ENCODE results near the gene WRAP53. TPM values are rescaled to one million over a fixed set of nuclear protein-coding genes. Genes with fewer than 3 reads are reported as not detected.

WRAP53 gene
- total and polyA plus RNA-seq, 10 donors, result 8.5 to 21.8 (median 9.8) TPM

DNA sequence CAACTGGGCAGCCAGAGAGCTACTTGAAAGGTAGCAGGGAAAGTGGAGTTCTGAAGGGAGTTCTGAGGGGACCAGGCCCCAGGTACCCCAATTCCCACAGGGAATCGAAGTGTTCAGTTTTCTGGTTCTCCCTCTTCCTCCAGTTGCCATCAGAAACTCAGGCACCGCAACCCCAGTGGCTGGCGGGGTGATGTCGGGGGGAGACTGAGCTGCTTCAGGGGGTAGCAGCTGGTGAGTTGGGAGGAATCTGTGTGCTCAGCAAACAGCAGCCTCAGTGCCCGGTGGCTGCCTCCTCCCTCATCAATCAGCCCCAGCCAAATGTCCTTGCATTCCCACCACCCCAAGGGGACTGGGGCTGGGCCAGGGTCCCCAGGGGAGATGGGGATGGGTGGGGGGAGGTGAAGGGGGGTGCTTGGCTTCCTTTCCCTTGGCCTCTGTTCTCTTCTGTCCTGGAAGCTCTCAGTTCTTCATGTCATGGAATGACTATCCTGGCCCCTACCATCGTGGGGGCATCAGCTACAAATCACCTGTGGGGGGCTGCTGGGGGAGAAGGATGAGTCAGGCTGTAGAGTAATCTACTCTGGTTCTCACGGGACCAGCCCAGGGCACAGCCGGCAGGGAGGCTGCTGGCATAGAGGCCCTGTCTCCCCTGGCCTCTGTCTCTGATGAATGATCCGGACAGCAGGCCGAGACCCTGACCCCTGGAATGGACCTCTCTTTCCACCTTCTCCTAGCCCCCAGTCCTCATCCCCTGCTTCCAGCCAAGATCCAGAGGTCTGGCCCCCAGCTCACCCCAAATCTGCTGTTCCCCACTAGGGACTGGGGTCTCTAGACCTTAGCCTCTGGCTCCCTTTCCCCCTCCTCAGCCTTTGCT, 26.7 kb downstream of the WRAP53 start:
- intact Hi-C loops (cut with DNase I; ENCODE audit: low total_unique reads), result no loop called here
- WGBS, 5 donors, result 77 to 89% (median 80%) methylated on average over 10 of the region's 10 CpGs
- Histone ChIP-seq H3K4me3 (no peak overlapping the region), H3K27me3 (replicated peaks in 1 of 7) (peaks cover 5 to 93% (median 48%) of the 10 kb centered on the region in 7 donors), H3K27ac (no peak overlapping the region), H3K36me3 (no peaks in the 10 kb centered on the region), H3K9me3 (no peaks in the 10 kb centered on the region), H3K4me1 (peaks cover 9 to 31% (median 24%) of the 10 kb centered on the region in 6 donors)
- TF ChIP-seq, protein P1, sequence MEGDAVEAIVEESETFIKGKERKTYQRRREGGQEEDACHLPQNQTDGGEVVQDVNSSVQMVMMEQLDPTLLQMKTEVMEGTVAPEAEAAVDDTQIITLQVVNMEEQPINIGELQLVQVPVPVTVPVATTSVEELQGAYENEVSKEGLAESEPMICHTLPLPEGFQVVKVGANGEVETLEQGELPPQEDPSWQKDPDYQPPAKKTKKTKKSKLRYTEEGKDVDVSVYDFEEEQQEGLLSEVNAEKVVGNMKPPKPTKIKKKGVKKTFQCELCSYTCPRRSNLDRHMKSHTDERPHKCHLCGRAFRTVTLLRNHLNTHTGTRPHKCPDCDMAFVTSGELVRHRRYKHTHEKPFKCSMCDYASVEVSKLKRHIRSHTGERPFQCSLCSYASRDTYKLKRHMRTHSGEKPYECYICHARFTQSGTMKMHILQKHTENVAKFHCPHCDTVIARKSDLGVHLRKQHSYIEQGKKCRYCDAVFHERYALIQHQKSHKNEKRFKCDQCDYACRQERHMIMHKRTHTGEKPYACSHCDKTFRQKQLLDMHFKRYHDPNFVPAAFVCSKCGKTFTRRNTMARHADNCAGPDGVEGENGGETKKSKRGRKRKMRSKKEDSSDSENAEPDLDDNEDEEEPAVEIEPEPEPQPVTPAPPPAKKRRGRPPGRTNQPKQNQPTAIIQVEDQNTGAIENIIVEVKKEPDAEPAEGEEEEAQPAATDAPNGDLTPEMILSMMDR (IDR thresholded peaks at IDR 0.05 in 8 of 11, conservative IDR thresholded peaks at IDR 0.05 in 3 of 11), result no peak
- no peak for TF ChIP-seq POLR2A (IDR thresholded peaks at IDR 0.05)
- TF ChIP-seq POLR2AphosphoS5 (IDR thresholded peaks at IDR 0.05), result no peak
- DNase-seq, result no peak

DNA sequence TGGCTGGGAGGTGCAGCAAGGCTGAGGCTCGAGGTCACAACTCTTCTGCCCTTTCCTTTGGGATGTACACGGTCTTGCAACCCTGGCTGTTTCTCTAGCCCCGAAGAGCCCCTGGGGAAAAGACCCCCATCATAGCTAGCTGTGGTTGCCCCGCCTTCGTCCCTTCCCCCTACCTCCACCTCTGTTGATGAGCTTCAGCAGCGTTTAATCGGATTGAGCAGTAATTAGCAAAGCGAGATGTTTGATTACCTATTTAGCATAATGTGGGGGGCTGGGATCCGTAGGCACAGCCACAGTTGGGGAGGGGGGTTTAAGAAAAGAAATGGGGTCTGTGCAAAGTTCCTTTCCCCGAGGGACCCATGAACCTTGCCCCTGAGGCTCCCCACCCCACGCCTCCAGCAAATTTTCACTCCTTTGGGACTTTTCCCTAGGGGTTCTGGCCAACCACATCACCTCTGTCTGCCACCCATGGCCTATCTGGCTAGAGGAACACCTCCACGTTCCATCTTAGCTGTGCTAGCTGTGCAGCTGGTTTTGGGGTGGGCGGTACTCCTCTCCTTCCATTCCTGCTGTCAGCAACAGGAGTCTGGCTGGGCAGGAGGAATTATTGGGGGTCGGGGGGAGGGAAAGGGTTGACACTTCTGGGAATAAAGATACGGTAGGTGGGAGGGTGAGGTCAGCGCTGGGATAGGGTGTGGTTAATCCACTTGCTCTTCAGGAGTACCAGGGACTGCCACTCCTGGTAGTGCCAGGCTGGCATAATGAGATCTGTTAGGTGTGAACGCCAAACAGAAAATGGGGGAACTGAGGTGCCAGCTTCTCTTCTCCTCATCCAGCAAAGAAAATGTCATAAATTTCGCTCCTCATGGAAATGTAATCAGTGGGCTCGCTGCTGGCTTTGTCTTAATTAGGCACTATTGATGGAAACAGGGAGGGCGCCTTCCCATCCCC, 27.9 kb downstream of the WRAP53 start:
- H3K36me3 ChIP-seq, result no peaks in the 10 kb centered on the region
- no peak for TF ChIP-seq POLR2A (IDR thresholded peaks at IDR 0.05)
- no peak for TF ChIP-seq POLR2AphosphoS5 (IDR thresholded peaks at IDR 0.05)
- TF ChIP-seq, protein P1 (IDR thresholded peaks at IDR 0.05 in 8 of 11, conservative IDR thresholded peaks at IDR 0.05 in 3 of 11), result no peak
- H3K27ac ChIP-seq, result peak overlapping the region in 1 of 8 donors; percentile 21
- H3K27me3 ChIP-seq (replicated peaks in 1 of 7), result peaks cover 5 to 98% (median 48%) of the 10 kb centered on the region in 7 donors
- no peaks in the 10 kb centered on the region for H3K9me3 ChIP-seq
- intact Hi-C loops (cut with DNase I; ENCODE audit: low total_unique reads), result no loop called here
- H3K4me3 ChIP-seq, result peak overlapping the region in 5 of 8 donors; percentile 40 to 71 (median 45)
- DNase-seq, result no peak
- H3K4me1 ChIP-seq, result peaks cover 9 to 25% (median 21%) of the 10 kb centered on the region in 6 donors
- WGBS, 5 donors, result 40 to 53% (median 47%) methylated on average over 20 of the region's 20 CpGs

DNA sequence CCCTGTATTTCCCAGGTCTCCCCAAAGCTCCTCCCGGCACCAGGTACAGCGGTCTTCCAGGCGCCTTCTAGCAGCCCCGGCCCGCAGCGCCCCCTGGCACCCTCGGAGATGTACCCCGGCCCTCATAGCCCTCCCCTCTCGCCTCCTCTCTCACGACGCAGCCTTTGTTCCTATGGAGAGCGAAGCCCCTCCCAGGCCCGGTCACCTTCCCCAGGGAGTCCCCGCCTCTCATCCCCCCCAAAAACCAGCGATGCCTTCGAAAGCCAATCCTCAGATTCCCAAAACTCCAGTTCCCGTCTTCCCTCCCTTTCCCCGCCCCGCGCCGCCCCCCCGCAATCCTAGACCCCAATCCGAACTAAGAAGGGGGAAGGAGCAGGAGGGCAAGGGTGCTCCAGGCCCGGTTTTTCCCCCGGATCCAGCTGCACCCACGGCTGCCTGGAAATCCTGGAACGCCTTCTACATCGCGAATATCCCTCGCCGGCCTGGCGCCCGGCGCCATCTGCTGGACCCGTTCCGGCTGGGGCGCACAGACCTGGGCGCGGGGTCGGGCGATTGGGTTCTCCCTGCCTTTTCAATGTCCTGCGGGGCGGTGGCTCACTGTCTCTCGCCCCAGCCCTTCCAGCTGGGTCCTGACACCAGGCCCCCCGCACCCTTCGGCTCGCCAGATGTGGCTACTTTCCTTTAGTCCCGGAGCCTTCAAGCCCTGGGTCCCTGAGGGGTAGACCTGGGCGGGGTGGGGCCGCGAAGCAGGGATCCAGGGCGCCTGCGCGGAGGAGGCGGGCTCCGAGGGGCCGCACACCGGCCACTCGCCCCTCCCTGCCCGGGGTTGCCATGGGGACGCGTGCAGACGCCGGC, 28.9 kb downstream of the WRAP53 start, which contains the start of gene DNAH2:
Gene DNAH2 (plus strand): TSS at position 844 of the 855 bp plus-strand sequence. CDS start 1,991 bp downstream, outside the sequence.
- DNase-seq, result no peak
- peak within 1 kb of the TSS in 1 of 8 donors; percentile 21 for H3K27ac ChIP-seq
- intact Hi-C loops (cut with DNase I; ENCODE audit: low total_unique reads), result no loop called here
- H3K4me1 ChIP-seq, result peaks cover 9 to 25% (median 21%) of the 10 kb centered on the region in 6 donors
- peak within 1 kb of the TSS; percentile 16 to 71 (median 44) for H3K4me3 ChIP-seq
- H3K27me3 ChIP-seq (replicated peaks in 1 of 7), result peaks cover 5 to 98% (median 48%) of the 10 kb centered on the region in 7 donors
- no peaks in the 10 kb centered on the region for H3K9me3 ChIP-seq
- TF ChIP-seq POLR2A (IDR thresholded peaks at IDR 0.05), result no peak
- TF ChIP-seq, protein P1 (IDR thresholded peaks at IDR 0.05 in 8 of 11, conservative IDR thresholded peaks at IDR 0.05 in 3 of 11), result peak in 8 of 11 experiments; percentile 17 to 51 (median 40)
- TF ChIP-seq POLR2AphosphoS5 (IDR thresholded peaks at IDR 0.05), result peak; percentile 24 to 61 (median 47)
- H3K36me3 ChIP-seq, result no peaks in the 10 kb centered on the region
- WGBS, 5 donors, result 1 to 2% (median 1%) methylated on average over 51 to 64 of the region's 64 CpGs
